HG02840 (cell line): ENCODE data around the gene FOXO3.

Experiments
- ATAC-seq: cut with Tn5 transposase; IDR thresholded peaks from one replicate; pipeline ENCODE4 v1.9.1; 2021; ENCODE audit warnings: mild to moderate bottlenecking, moderate library complexity, moderate number of reproducible peaks; ENCODE audit not compliant: unreplicated experiment, low FRiP score

The FOXO3 gene

GRCh38 chr6:108732091-108732870 lies 171.6 kb downstream of the FOXO3 start:
- no peak for ATAC-seq

- no peak for ATAC-seq
These were observed 172.3 kb downstream of the FOXO3 start for GRCh38 chr6:108733051-108733450.

GRCh38 chr6:108733706-108734265 lies 173.1 kb downstream of the FOXO3 start:
- no peak for ATAC-seq
